ENCODE data around the gene ERICH2. TPM values are rescaled to one million over a fixed set of nuclear protein-coding genes. Genes with fewer than 3 reads are reported as not detected.

ERICH2 gene
- total RNA-seq, 3 donors from 2014 or later (not counting 1 experiment from before 2014, with no cell fraction given) = not detected

- 2% methylated on average over 67 of the region's 69 CpGs for WGBS (ENCODE audit: insufficient coverage)
- Mint-ChIP-seq H3K27me3 (ENCODE audit: low read depth in 2 of 2) (peaks cover 79 to 84% of the 10 kb centered on the region in 2 donors), H3K4me3 (peak overlapping the region; percentile 78), H3K36me3 (no peaks in the 10 kb centered on the region), H3K9me3 (no peaks in the 10 kb centered on the region), H3K27ac (no peak overlapping the region), H3K4me1 (peaks cover 46 to 64% of the 10 kb centered on the region in 2 donors)
- Histone ChIP-seq H3K27ac (ENCODE audit: low read length) (no peak overlapping the region), H3K36me3 (ENCODE audit: control insufficient read depth, insufficient read depth, low read length) (no peaks in the 10 kb centered on the region), H3K9me3 (ENCODE audit: control insufficient read depth, insufficient read depth, low read length) (peaks cover 4% of the 10 kb centered on the region), H3K4me3 (ENCODE audit: low read length) (no peak overlapping the region), H3K27me3 (ENCODE audit: control insufficient read depth, insufficient read depth, low read length) (peaks cover 84% of the 10 kb centered on the region), H3K4me1 (ENCODE audit: control insufficient read depth, insufficient read depth, low read length) (peaks cover 67% of the 10 kb centered on the region)
- intact Hi-C loops (cut with micrococcal nuclease) = loop anchor here (10.0 kb wide), 1 partner anchor 1287 kb away; the partner anchor contains the start of gene DLX2
- no peak for TF ChIP-seq CTCF (IDR thresholded peaks at IDR 0.05)
- ATAC-seq = no peak
- peak in 1 of 2 donors; percentile 42 for DNase-seq
These were observed 47.2 kb downstream of the ERICH2 start for GRCh38 chr2:170817093-170818035.

- ATAC-seq (no peak), DNase-seq (peak in 1 of 2 donors; percentile 37)
- Mint-ChIP-seq H3K36me3 (no peaks in the 10 kb centered on the region), H3K27ac (peak overlapping the region in 1 of 2 donors; percentile 43), H3K4me3 (peak overlapping the region; percentile 67), H3K27me3 (ENCODE audit: low read depth in 2 of 2) (peaks cover 80 to 82% of the 10 kb centered on the region in 2 donors), H3K9me3 (no peaks in the 10 kb centered on the region), H3K4me1 (peaks cover 51 to 70% of the 10 kb centered on the region in 2 donors)
- peaks cover 75% of the 10 kb centered on the region for H3K4me1 ChIP-seq (ENCODE audit: control insufficient read depth, insufficient read depth, low read length)
- peaks cover 88% of the 10 kb centered on the region for H3K27me3 ChIP-seq (ENCODE audit: control insufficient read depth, insufficient read depth, low read length)
- H3K9me3 ChIP-seq (ENCODE audit: control insufficient read depth, insufficient read depth, low read length) = peaks cover 4% of the 10 kb centered on the region
- intact Hi-C loops (cut with micrococcal nuclease) = loop anchor here (10.0 kb wide), 1 partner anchor 1287 kb away; the partner anchor contains the start of gene DLX2
- H3K27ac ChIP-seq (ENCODE audit: low read length) = no peak overlapping the region
- no peak for TF ChIP-seq CTCF (IDR thresholded peaks at IDR 0.05)
- no peaks in the 10 kb centered on the region for H3K36me3 ChIP-seq (ENCODE audit: control insufficient read depth, insufficient read depth, low read length)
- WGBS (ENCODE audit: insufficient coverage) = 5% methylated on average over 60 of the region's 60 CpGs
- no peak overlapping the region for H3K4me3 ChIP-seq (ENCODE audit: low read length)
These were observed 48.0 kb downstream of the ERICH2 start for GRCh38 chr2:170818036-170818751.

GRCh38 chr2:170818752-170819470 lies 48.7 kb downstream of the ERICH2 start:
- DNase-seq (no peak), ATAC-seq (no peak)
- WGBS (ENCODE audit: insufficient coverage) = 11% methylated on average over 26 of the region's 30 CpGs
- Histone ChIP-seq H3K4me1 (ENCODE audit: control insufficient read depth, insufficient read depth, low read length) (peaks cover 80% of the 10 kb centered on the region), H3K36me3 (ENCODE audit: control insufficient read depth, insufficient read depth, low read length) (no peaks in the 10 kb centered on the region), H3K27me3 (ENCODE audit: control insufficient read depth, insufficient read depth, low read length) (peaks cover 86% of the 10 kb centered on the region), H3K9me3 (ENCODE audit: control insufficient read depth, insufficient read depth, low read length) (peaks cover 4% of the 10 kb centered on the region), H3K4me3 (ENCODE audit: low read length) (no peak overlapping the region), H3K27ac (ENCODE audit: low read length) (no peak overlapping the region)
- no peak for TF ChIP-seq CTCF (IDR thresholded peaks at IDR 0.05)
- Mint-ChIP-seq H3K4me3 (peak overlapping the region; percentile 67), H3K9me3 (no peaks in the 10 kb centered on the region), H3K36me3 (no peaks in the 10 kb centered on the region), H3K27ac (peak overlapping the region in 1 of 2 donors; percentile 43), H3K27me3 (ENCODE audit: low read depth in 2 of 2) (peaks cover 76% of the 10 kb centered on the region in 2 donors), H3K4me1 (peaks cover 45 to 66% of the 10 kb centered on the region in 2 donors)
- intact Hi-C loops (cut with micrococcal nuclease) = loop anchor here (10.0 kb wide), 1 partner anchor 1286 kb away; the partner anchor contains the start of gene DLX2
